ENCODE results near the gene SMOC1.

SMOC1 gene

GRCh38 chr14:69980457-69981425 is 101.5 kb downstream of the SMOC1 start:
- DNase-seq (ENCODE audit: low read depth): no peak

GRCh38 chr14:69982220-69982839 is 103.1 kb downstream of the SMOC1 start:
- DNase-seq (ENCODE audit: low read depth): no peak

GRCh38 chr14:69982886-69983285 is 103.7 kb downstream of the SMOC1 start:
- DNase-seq (ENCODE audit: low read depth): no peak

DNA sequence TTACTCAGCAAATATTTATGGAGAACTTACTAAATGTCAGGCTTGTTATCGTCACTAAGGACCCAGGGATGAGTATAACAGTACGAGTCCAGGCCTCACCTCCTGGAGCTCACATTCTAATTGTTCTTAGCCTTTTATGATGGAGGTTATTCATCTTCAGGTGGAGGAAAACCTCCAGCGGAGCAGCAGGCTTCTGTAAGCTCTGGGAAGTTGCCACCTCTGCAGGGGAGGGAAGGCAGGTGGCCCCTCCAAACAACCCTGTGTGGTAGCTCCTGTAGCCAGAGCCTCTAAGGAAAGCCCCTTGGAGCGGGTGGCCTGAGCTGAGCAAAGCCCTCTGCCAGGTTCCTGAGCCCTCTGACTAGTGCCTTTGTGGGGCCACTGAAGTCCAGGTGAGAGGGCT is 104.1 kb downstream of the SMOC1 start:
- no peak for DNase-seq (ENCODE audit: low read depth)

DNA sequence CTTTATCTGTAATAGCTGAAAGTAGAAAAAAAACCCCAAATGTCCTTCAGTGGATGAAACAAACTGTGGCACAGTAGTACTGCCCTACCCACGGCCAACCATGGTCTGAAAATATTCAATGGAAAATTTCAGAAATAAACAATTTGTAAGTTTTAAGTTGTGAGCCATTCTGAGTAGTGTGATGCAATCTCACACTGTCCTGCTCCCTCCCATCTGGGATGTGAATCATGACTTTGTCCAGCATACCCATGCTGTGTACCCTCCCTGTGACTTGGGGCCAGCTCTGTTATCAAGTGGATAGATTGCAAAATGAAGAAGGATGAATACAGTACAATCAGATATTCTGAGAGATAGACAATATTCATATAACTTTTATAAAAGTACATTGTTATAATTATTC is 106.2 kb downstream of the SMOC1 start:
- no peak for DNase-seq (ENCODE audit: low read depth)

DNA sequence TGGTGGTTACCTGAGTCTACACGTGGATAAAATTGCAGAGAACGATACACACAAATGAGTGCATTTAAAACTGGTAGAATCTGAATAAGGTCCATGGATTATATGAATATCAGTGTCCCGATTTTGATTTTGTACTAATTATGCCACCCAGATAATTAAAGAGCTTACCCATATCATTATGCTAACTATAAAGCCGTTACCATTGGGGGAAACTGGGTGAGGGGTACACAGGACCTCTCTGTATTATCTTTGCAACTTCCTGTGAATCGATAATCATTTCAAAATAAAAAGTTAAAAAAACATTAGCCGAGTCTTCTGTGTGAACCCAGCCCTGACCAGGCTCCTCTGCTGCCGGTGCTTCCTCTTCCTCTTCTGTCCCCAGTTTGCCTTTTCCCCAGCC is 107.1 kb downstream of the SMOC1 start:
- DNase-seq (ENCODE audit: low read depth): no peak

DNA sequence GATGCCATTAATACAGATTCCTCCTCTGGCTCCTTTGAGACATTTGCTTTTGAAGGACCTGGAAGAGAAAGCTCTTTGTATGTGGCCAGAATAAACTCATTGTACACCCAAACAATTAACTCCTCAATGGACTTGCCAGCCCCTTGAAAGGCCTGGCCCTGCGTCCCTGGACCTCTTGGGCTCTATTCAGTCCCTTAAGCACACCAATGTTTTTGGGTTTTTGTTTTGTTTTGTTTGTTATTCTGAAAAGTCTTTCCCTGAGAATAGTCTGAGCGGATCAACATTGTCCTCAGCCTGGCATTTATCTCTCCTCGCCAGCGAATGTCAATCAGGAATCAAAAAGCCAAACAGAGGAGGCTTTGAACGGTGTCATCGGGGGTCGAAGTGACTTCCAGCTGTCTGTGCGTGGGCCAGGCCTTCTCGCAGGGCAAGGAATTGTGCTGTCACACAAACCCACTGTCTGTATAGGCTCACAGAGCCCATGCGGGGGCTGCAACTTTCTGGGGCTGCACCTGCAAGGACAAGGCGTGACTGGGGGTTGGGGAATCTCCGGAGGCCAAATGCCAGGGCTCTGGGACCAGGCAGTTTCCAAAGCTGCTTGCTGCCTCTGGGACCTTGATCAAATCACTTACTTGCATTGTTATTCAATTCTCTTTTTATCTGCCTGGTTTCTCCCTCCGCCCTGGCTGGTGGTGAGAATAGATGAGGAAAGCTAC is 108.3 kb downstream of the SMOC1 start:
- DNase-seq (ENCODE audit: low read depth): no peak

- DNase-seq (ENCODE audit: low read depth): no peak
These were observed 109.8 kb downstream of the SMOC1 start for GRCh38 chr14:69988979-69989378.

- no peak for DNase-seq (ENCODE audit: low read depth)
These were observed 110.4 kb downstream of the SMOC1 start for GRCh38 chr14:69989622-69990021.

DNA sequence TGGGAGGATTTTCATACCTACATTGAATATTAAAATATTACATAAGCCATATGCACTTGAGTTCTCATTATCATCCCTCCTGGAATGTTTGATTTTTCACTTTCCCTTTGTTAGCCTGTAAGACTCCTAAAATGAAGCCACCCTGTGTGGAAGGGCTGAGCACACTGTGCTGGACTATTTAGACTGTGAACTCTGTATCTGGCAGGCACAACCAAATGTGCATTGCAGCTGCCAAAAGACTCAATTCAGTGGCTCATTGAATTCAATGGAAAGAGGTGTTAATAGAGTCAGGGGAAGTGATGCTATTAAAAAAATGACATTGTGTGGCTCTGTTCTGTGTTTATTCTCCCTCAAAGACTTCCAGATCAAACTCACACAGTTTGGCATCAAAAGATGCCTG is 111.1 kb downstream of the SMOC1 start:
- no peak for DNase-seq (ENCODE audit: low read depth)

- no peak for DNase-seq (ENCODE audit: low read depth)
These were observed 112.2 kb downstream of the SMOC1 start for GRCh38 chr14:69991422-69991821.

DNA sequence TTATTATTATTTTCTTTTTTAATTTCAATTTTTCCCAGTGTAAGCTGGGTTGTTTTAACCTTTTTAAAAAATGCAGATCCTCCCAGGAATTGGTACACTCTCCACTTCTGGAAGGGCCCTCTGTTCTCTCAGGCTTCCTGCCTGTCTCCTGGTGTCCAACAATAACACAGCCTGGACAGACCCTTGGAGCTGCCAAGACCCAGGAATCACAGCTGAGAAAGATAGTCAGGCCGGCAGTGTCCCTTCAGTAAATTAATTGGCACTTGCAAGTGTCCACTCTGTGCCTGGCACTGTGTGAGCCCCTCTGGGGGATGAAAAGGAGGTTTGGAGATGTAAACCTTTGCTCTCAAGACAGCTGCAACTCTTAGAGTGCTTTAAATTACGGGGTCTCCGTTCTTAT is 113.3 kb downstream of the SMOC1 start:
- DNase-seq (ENCODE audit: low read depth): no peak

DNA sequence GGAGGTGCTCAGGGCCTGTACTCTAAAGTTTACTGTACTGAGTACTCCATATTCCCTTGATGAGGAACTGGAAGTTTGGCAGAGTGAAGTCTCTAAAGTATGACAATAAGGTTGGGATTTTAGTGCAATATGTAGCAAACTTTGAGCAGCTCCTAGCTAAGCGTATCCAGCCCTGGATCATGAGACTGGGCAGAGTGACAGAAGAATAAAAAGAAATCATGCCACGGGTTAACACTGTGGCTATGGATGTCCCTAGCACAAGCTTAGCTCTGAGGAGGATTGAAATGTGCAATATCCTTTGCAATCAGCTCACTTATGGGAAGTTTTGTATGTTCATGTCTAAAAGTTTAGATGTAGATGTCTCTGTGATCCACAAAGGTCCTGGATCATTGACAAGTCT is 114.1 kb downstream of the SMOC1 start:
- DNase-seq (ENCODE audit: low read depth): no peak

DNA sequence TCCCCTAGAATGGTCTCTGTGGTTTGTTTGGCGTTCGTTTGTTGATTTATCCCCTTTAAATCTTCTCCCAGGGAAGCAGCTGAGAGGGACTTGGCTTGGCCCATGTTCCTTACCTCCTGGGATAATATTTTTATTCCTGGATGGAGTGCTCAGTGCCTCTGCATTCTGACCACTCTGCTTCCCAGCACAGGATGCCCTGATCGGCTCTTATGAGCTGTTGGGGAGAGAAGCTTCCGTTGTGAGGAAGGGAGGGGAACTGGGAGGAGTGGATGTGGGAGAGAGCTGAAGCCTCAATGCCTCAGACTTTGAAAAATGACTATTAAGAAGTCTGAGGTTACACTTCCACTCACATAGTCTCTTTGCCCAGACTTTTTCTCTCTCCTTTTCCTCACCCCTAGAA is 114.8 kb downstream of the SMOC1 start:
- no peak for DNase-seq (ENCODE audit: low read depth)

GRCh38 chr14:69996216-69996615 is 117.0 kb downstream of the SMOC1 start:
- DNase-seq (ENCODE audit: low read depth): no peak

DNA sequence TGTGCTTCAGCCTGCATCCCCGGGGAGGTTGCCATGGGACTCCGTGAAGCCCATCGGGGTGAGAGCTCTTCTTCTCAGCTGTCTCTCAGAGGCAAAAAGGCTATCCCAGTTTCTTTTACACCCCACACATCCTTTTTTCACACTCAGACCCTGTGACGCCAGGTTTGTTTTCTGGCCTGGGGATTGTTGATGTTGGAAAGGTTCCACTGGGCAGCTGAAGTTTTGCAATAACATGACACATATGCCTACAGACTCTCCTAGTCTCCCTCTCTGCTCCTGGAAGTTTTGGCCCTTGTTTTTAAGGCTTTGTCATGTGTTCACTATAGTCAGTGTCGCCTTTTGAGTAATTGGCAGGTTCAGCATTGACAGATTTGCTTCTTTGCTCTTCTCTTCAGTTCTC is 118.6 kb downstream of the SMOC1 start:
- DNase-seq (ENCODE audit: low read depth): no peak

GRCh38 chr14:69999261-69999674 is 120.1 kb downstream of the SMOC1 start:
- no peak for DNase-seq (ENCODE audit: low read depth)

DNA sequence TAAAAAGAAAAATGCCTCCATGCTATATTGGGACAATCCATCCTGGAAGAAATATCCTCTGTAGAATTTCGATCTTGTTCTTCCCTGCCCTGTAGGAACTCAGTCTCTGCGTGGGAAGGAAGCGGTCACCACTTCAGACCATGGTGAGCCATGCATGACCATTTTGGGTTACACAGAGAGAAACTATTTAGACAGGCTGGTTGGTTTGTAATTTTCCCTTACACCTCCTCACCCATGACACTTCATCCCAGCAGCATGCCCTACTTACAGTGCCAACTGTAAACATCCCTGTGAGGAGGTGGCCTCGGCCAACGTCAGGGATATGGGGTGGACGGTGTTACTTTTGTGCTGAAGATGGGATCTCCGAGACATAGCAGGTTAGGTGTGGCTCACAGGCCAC is 121.4 kb downstream of the SMOC1 start:
- DNase-seq (ENCODE audit: low read depth): no peak

DNA sequence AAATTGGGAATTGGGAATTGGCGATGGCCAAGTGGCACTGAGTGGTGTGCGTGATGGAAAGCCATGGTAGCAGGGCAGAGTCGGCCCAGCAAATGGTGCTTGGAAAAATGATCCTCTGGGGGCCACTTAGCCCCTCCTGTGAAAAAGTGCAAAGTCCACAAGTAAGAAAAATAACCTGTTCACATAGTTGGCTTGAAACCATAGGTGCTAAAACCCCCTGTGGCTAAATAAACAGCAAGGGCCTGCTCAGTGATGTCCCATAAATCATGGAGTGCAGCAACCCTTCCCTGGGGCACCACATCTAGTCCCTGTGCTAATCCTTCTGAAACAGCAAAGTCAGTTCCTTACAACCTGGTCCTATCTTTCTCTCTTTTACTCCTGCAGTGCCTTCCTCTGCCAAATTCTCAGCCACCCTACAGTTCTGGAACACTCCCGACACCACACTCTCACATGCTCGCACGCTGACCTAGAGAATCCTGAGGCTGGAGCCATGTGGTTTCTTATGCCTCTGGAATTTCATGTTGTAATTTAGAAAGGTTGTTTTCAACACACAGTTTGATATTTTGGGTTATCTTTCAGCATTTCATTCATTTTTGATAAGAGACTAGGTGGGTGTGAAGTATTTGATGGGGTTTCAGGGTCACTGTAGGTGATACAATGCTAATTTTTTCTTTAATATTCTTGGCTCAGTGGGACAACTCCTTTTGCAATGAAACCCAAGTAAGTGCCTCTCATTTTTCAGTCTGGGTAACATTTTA is 123.6 kb downstream of the SMOC1 start:
- no peak for DNase-seq (ENCODE audit: low read depth)

DNA sequence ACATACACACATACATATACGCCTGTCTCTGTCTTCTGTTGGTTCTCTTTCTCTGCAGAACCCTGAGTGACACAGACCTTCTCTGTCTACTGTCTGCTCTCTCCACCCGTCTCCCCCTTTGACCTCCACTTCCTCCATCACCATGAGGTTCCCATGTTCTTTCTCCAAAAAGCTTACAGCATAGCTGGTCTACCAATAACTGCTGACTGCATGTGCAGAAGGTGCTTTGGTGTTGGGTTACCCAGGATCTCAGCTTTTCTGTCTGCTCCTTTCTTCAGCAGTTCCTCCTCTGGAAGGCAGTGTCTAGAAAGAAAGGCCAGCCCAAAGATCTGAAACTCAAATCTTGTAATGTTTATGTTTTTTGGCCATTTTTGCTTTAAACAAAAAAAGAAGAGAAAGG is 125.6 kb downstream of the SMOC1 start:
- DNase-seq (ENCODE audit: low read depth): no peak

DNA sequence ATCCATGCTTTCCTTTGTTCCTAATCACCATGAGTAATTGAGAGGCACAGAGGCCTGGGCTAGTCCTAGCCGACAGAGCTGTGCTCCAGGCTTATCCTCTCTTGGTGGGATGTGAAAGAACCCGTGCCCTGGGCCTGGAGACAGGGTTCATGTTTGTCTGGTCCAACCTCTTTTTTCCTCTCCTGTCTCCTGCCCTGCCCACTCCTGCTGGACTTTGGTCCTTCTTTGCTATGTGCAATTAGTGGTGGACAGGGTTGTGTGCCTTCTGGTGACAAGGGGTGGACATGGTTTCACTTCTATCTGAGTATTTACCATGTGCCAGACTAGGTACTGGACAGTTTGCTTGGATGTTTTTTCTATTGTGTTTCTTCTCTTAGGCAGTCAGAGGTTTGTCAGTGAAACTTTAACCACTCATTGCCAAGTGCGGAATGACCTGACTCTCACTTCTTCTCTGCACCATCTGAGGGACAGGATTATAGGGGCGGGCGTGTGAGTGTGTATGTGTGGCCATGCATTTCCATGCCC is 126.1 kb downstream of the SMOC1 start:
- DNase-seq (ENCODE audit: low read depth): no peak

DNA sequence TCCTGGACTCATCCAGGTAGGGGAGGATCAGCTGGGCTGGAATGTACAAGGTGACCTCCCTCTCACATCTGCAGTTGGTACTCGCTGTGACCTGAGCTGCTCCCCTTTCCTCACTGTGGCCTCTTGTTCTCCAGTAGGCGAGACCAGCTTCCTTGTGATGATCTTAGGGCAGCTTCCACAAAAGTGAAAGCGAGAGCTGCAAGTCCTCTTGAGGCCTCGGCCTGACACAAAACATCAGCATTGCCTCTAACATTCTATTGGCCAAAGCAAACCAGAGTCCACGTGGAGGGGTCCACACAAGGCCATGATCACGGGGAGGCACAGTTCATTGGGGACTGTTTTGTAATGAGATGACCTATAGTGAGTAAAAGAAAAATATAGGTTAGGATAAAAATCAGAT is 127.5 kb downstream of the SMOC1 start:
- DNase-seq (ENCODE audit: low read depth): no peak

Measured in stimulated activated CD8-positive, alpha-beta memory T cell treated with anti-CD3 and anti-CD28 coated beads, Interleukin-12 subunit alpha, Interleukin-12 subunit beta, amount 100 ng/mL, for 4 hours (primary cell).